HAP-1 (cell line): ENCODE results near the gene UPF3B.
"Not testable (repeated sequence)": the region's sequence is repeated elsewhere in the genome, so short reads cannot be mapped to it uniquely, and the experiment has no call there.

Source experiments
- DNase-seq, 2 experiments: peaks; one replicate each; pipeline ENCODE4 v3.0.0-alpha.2; 2016 to 2020; ENCODE audit warnings: low spot score in 2 of 2
- H3K27me3 ChIP-seq: fragments of 250-450 bp; sonication (Bioruptor Pico); 2 replicates; pipeline ENCODE4 v1.5.1; 2020; ENCODE audit warnings: low read depth, mild to moderate bottlenecking, moderate library complexity
- H3K36me3 ChIP-seq: fragments of 250-450 bp; sonication (Bioruptor Pico); replicated peaks from 2 replicates; pipeline ENCODE4 v1.5.1; 2020; ENCODE audit warnings: mild to moderate bottlenecking
- H3K4me1 ChIP-seq: fragments of 250-450 bp; sonication (Bioruptor Pico); 2 replicates; pipeline ENCODE4 v1.5.1; 2020; ENCODE audit warnings: mild to moderate bottlenecking
- H3K4me3 ChIP-seq: fragments of 250-450 bp; sonication (Bioruptor Pico); 2 replicates; pipeline ENCODE4 v1.5.1; 2020; ENCODE audit warnings: mild to moderate bottlenecking, moderate library complexity
- H3K9me3 ChIP-seq: fragments of 250-450 bp; sonication (Bioruptor Pico); 2 replicates; pipeline ENCODE4 v1.5.1; 2020; ENCODE audit warnings: mild to moderate bottlenecking, moderate library complexity
- in situ Hi-C: fragments of 300-500 bp; cut with MboI; formaldehyde crosslinking; loops from 3 replicates; pipeline ENCODE4 v1.14.3; 2020; ENCODE audit warnings: low sequenced_read_pairs, inconsistent platforms, mixed read lengths

The UPF3B gene

GRCh38 chrX:119871599-119872395 lies 19.0 kb upstream of the UPF3B start, which contains the start of the genes NDUFA1 and RNF113A:
TSS of gene NDUFA1 (plus strand) at chrX:119871832. CDS start at chrX:119871912, 80 bp downstream.
TSS of gene RNF113A (minus strand) at chrX:119871733. CDS start at chrX:119871613, 120 bp downstream.
- no peaks in the 10 kb centered on the region for H3K27me3 ChIP-seq
- peaks cover 15% of the 10 kb centered on the region for H3K36me3 ChIP-seq
- H3K9me3 ChIP-seq = no peaks in the 10 kb centered on the region
- in situ Hi-C loops = loop anchor here (5.0 kb wide), 1 partner anchor 79 kb away; the partner anchor contains the start of gene RPL39
- peak within 1 kb of the TSS; percentile 61 for H3K4me3 ChIP-seq
- DNase-seq = peak; percentile 93
- H3K4me1 ChIP-seq = peaks cover 11% of the 10 kb centered on the region

GRCh38 chrX:119871245-119871598 lies 18.5 kb upstream of the UPF3B start:
- DNase-seq = no peak
- peaks cover 12% of the 10 kb centered on the region for H3K4me1 ChIP-seq
- H3K9me3 ChIP-seq = no peaks in the 10 kb centered on the region
- peaks cover 10% of the 10 kb centered on the region for H3K36me3 ChIP-seq
- in situ Hi-C loops = loop anchor here (5.0 kb wide), 1 partner anchor 79 kb away; the partner anchor contains the start of gene RPL39
- no peaks in the 10 kb centered on the region for H3K27me3 ChIP-seq
- H3K4me3 ChIP-seq = peak overlapping the region; percentile 61

GRCh38 chrX:119870626-119871131 lies 17.9 kb upstream of the UPF3B start:
- in situ Hi-C loops = loop anchor here (5.0 kb wide), 1 partner anchor 78 kb away; the partner anchor contains the start of gene RPL39
- DNase-seq = peak; percentile 43 to 61
- H3K36me3 ChIP-seq = peaks cover 8% of the 10 kb centered on the region
- H3K27me3 ChIP-seq = no peaks in the 10 kb centered on the region
- peaks cover 12% of the 10 kb centered on the region for H3K4me1 ChIP-seq
- H3K4me3 ChIP-seq = peak overlapping the region; percentile 61
- H3K9me3 ChIP-seq = no peaks in the 10 kb centered on the region

- Histone ChIP-seq H3K27me3 (no peaks in the 10 kb centered on the region), H3K4me1 (0 out of 2 replicates have a peak, but pooled peaks cover 3% of the 10 kb centered on the region), H3K9me3 (no peaks in the 10 kb centered on the region), H3K4me3 (peak overlapping the region; percentile 17), H3K36me3 (peaks cover 24% of the 10 kb centered on the region)
- in situ Hi-C loops = no loop called here
- DNase-seq = no peak
Observed at GRCh38 chrX:119853444-119853843, 681 bp upstream of the UPF3B start.

GRCh38 chrX:119833905-119834304 lies 18.9 kb downstream of the UPF3B start:
- in situ Hi-C loops = no loop called here
- no peak for DNase-seq
- Histone ChIP-seq H3K27me3 (no peaks in the 10 kb centered on the region), H3K4me1 (no peaks in the 10 kb centered on the region), H3K9me3 (no peaks in the 10 kb centered on the region), H3K4me3 (no peak overlapping the region), H3K36me3 (peaks cover 88% of the 10 kb centered on the region)

- in situ Hi-C loops = no loop called here
- Histone ChIP-seq H3K36me3 (peaks cover 44% of the 10 kb centered on the region), H3K4me3 (no peak overlapping the region), H3K27me3 (no peaks in the 10 kb centered on the region), H3K9me3 (no peaks in the 10 kb centered on the region), H3K4me1 (no peaks in the 10 kb centered on the region)
- DNase-seq = no peak
Observed at GRCh38 chrX:119828446-119828845, 24.3 kb downstream of the UPF3B start.

- in situ Hi-C loops = no loop called here
Observed at GRCh38 chrX:119826399-119826959, 26.3 kb downstream of the UPF3B start.

GRCh38 chrX:119824221-119824620 lies 28.5 kb downstream of the UPF3B start:
- H3K36me3 ChIP-seq, in situ Hi-C loops, H3K27me3 ChIP-seq, H3K4me1 ChIP-seq, H3K9me3 ChIP-seq, H3K4me3 ChIP-seq, DNase-seq: not testable (repeated sequence)

More at GRCh38 chrX:119826399-119826959, 26.3 kb downstream of the UPF3B start:
- no peaks in the 10 kb centered on the region for H3K4me1 ChIP-seq
- no peaks in the 10 kb centered on the region for H3K27me3 ChIP-seq
- H3K9me3 ChIP-seq = no peaks in the 10 kb centered on the region
- no peak overlapping the region for H3K4me3 ChIP-seq
- DNase-seq = no peak
- H3K36me3 ChIP-seq = peaks cover 25% of the 10 kb centered on the region

- DNase-seq, H3K4me3 ChIP-seq, in situ Hi-C loops, H3K27me3 ChIP-seq, H3K4me1 ChIP-seq, H3K9me3 ChIP-seq, H3K36me3 ChIP-seq: not testable (repeated sequence)
Observed at GRCh38 chrX:119821703-119822102, 31.1 kb downstream of the UPF3B start.

GRCh38 chrX:119817130-119817690 lies 35.6 kb downstream of the UPF3B start:
- H3K27me3 ChIP-seq = no peaks in the 10 kb centered on the region
- H3K36me3 ChIP-seq = no peaks in the 10 kb centered on the region
- no peak overlapping the region for H3K4me3 ChIP-seq
- no peaks in the 10 kb centered on the region for H3K9me3 ChIP-seq
- no peaks in the 10 kb centered on the region for H3K4me1 ChIP-seq
- no peak for DNase-seq
- in situ Hi-C loops = no loop called here

GRCh38 chrX:119816300-119816699 lies 36.5 kb downstream of the UPF3B start:
- H3K36me3 ChIP-seq = no peaks in the 10 kb centered on the region
- no peak for DNase-seq
- no peaks in the 10 kb centered on the region for H3K27me3 ChIP-seq
- in situ Hi-C loops = no loop called here
- no peak overlapping the region for H3K4me3 ChIP-seq
- H3K4me1 ChIP-seq = no peaks in the 10 kb centered on the region
- no peaks in the 10 kb centered on the region for H3K9me3 ChIP-seq

GRCh38 chrX:119809185-119809666 lies 43.5 kb downstream of the UPF3B start:
- Histone ChIP-seq H3K4me3 (no peak overlapping the region), H3K27me3 (no peaks in the 10 kb centered on the region), H3K36me3 (no peaks in the 10 kb centered on the region), H3K4me1 (no peaks in the 10 kb centered on the region), H3K9me3 (no peaks in the 10 kb centered on the region)
- in situ Hi-C loops = no loop called here
- no peak for DNase-seq

GRCh38 chrX:119808461-119808860 lies 44.3 kb downstream of the UPF3B start:
- H3K36me3 ChIP-seq, H3K27me3 ChIP-seq, DNase-seq, in situ Hi-C loops, H3K4me1 ChIP-seq, H3K9me3 ChIP-seq, H3K4me3 ChIP-seq: not testable (repeated sequence)

- H3K4me1 ChIP-seq = no peaks in the 10 kb centered on the region
- in situ Hi-C loops = no loop called here
- no peaks in the 10 kb centered on the region for H3K27me3 ChIP-seq
- H3K4me3 ChIP-seq = no peak overlapping the region
- no peak for DNase-seq
- no peaks in the 10 kb centered on the region for H3K36me3 ChIP-seq
- H3K9me3 ChIP-seq = no peaks in the 10 kb centered on the region
Observed at GRCh38 chrX:119802546-119802945, 50.2 kb downstream of the UPF3B start.
